HFF-Myc (cell line): ENCODE measurements around the gene SEMA3C.

ENCODE experiments used
- DNase-seq: peaks from one replicate; pipeline ENCODE4 v3.0.0-alpha.2; 2011; ENCODE audit warnings: low read depth; ENCODE audit errors: extremely low read depth
- H3K4me3 ChIP-seq: replicated peaks from 2 replicates; pipeline ENCODE4 v1.5.1; 2011; ENCODE audit warnings: low read depth, mild to moderate bottlenecking, control low read depth, low read length
- TF ChIP-seq, protein P1 (sequence below): IDR thresholded peaks from 2 replicates; pipeline ENCODE4 v1.5.1; 2012; ENCODE audit warnings: mild to moderate bottlenecking, low read depth, low read length, control low read depth; ENCODE audit errors: missing control alignments

The SEMA3C gene

DNA sequence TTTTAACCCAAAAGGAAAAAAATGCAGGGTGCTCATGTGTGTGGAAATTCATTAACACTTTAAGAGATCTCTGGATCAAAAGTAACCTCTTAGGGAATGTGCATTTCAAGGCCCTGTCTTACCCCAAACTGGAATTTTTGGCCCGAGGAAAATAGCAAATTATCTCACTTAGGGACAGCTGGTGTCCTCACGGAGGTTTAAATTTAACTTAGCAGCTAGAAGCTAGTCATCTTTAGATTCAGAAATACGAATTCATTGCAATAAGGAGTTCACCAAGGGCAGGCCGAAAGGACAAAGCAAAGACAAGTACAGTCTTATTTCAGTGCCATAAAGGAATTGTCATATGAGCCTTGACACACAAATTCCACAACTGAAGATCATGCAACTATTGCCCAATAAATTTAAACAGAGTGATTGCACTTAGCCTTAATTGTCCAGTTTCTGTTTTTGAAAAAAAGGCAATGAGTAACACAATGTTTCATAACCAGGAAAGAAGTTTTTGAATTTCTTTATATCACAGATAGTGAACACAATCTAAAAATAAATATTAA is 22.4 kb upstream of the SEMA3C start:
- no peak for DNase-seq
- TF ChIP-seq, protein P1, sequence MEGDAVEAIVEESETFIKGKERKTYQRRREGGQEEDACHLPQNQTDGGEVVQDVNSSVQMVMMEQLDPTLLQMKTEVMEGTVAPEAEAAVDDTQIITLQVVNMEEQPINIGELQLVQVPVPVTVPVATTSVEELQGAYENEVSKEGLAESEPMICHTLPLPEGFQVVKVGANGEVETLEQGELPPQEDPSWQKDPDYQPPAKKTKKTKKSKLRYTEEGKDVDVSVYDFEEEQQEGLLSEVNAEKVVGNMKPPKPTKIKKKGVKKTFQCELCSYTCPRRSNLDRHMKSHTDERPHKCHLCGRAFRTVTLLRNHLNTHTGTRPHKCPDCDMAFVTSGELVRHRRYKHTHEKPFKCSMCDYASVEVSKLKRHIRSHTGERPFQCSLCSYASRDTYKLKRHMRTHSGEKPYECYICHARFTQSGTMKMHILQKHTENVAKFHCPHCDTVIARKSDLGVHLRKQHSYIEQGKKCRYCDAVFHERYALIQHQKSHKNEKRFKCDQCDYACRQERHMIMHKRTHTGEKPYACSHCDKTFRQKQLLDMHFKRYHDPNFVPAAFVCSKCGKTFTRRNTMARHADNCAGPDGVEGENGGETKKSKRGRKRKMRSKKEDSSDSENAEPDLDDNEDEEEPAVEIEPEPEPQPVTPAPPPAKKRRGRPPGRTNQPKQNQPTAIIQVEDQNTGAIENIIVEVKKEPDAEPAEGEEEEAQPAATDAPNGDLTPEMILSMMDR = no peak
- no peak overlapping the region for H3K4me3 ChIP-seq

DNA sequence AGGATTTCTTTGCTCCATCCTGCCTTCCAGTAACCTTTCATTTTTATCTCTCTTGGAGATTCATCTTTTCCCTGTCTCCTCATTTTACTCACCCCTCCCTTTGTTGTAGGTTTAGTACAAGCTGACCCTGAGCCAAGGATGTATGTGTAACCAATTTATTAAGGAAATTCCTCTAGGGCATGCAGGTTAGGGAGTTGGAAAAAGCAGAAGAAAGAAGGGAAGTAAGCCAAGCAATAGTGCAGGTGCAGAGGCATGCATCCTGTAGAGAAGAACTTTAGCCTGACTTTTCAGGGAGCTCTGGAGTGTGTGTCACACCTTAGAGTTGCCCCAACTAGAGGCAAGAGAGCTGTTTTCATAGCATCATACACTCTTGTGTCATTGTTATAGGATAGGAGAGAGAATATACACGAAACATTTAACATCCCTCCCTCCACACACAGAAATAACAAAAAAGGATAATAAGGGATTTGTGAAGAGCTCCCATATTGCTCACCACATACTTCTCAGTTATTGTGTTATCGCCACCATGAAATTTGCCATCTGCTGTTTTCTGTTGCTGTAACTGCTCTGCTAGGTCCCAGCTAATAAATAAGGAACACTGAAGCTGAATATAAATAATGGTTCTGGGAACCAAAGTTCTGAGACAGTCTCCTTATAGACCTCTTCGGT is 21.8 kb upstream of the SEMA3C start:
- DNase-seq = no peak
- H3K4me3 ChIP-seq = no peak overlapping the region
- TF ChIP-seq, protein P1 = no peak

DNA sequence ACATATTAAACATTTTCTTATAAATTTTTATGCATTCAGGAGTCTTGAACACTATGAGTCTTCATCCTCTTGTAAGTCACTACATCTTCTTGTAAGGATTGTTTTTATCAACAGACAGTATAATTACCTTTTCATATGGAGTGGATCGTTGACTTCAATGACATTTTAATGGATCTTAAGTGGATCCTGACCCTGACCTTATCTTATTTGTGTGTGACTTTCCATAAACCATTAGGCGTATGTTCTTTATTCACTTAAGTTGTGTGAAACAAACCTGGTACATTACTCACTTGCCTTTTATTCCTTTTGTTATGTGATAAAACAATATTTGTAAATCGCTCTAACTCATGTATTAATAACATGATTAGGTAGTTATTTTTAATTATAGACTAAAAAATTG is 18.5 kb upstream of the SEMA3C start:
- no peak for DNase-seq
- H3K4me3 ChIP-seq = no peak overlapping the region
- TF ChIP-seq, protein P1 = no peak

DNA sequence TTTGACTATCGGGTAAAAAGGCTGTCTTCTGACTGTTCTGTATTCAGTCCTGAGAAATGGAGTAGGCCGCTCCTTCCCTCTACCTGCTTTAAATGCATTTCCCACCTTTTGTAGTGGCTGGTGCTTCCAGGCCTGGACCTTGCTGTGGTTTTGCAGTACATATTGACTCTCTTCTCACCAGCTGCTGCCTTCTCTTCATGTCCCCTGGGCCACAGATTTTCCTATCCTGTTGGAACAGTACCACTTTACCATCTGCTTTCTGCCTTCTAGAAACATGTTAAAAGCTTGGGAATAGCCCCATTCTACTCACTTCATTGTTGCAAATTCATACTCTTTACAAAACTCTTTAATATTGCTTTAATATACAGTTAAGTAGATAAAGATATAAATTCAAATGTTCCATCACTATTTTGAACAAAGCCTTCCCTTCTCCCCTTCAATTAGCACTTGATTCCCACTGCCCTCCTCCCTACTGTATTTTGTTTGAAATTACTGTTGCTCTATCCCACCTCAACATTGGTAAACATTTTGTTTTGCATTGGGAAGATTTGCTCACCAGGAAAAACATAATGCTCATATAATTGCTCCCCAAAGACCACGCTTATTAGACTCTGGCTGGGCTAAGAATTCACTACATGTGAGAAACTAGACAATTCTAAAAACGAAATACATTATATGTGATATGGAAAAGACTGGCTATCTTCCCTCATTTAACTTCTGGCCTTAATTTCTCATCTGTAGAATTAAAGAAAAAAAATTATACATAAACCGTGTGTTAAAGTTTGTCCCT is 17.3 kb upstream of the SEMA3C start:
- DNase-seq = no peak
- H3K4me3 ChIP-seq = no peak overlapping the region
- TF ChIP-seq, protein P1 = no peak

DNA sequence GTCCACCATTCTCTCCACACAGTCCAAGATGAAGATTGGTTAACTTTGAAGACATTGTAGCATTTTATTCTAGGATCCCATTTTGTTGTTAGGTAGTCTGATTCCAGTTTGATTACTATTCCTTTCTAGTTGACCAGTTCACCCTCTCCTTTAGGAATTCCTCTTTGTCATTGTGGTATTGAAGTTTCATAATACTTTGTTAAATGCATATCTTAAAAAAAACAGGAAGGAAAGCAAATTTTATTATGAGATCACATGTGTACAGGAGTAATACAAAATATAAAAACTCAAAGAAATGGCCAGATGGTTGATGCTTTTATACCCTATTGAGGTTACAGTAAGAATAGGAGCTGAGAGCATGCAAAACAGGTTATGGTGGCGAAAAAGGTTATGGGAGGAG is 15.5 kb upstream of the SEMA3C start:
- H3K4me3 ChIP-seq = no peak overlapping the region
- TF ChIP-seq, protein P1 = no peak
- no peak for DNase-seq

DNA sequence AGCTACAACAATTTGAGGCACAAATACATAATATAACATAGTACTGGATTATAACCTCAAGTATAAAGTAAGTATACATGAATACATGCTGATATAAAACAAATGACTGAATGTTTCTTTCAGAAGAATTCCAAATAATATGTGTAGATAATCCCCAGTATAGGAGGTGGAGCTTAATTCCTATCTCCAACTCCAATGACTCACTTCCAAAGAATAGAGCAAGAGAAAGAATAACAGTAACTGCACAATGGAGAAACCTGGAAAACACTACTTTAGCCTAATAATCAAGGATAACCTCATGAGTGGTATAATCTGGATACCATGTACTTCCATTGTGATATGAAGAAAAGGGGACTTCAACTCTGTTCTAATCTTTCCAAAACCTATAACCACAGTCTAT is 13.7 kb upstream of the SEMA3C start:
- DNase-seq = no peak
- TF ChIP-seq, protein P1 = no peak
- no peak overlapping the region for H3K4me3 ChIP-seq
